Chondrocyte (in vitro differentiated cells): Measurements from ENCODE around the gene RNF19B. TPM values are rescaled to one million over a fixed set of nuclear protein-coding genes. Genes with fewer than 3 reads are reported as not detected.

ENCODE experiments used
- DNase-seq: peaks from one replicate; pipeline ENCODE4 v3.0.0; 2021; ENCODE audit warnings: mixed read lengths, low spot score
- H3K27ac Mint-ChIP-seq: one replicate; pipeline ENCODE4 v1.8.0; 2021; ENCODE audit warnings: mild to moderate bottlenecking, moderate library complexity, mixed read lengths; ENCODE audit not compliant: unreplicated experiment
- H3K27me3 Mint-ChIP-seq: 2 replicates; pipeline ENCODE4 v1.8.0; 2021; ENCODE audit warnings: low read depth, mixed read lengths
- H3K36me3 Mint-ChIP-seq: 2 replicates; pipeline ENCODE4 v1.8.0; 2021; ENCODE audit warnings: low read depth, mixed read lengths
- H3K4me1 Mint-ChIP-seq: 2 replicates; pipeline ENCODE4 v1.8.0; 2021; ENCODE audit warnings: low read depth, mild to moderate bottlenecking, mixed read lengths
- H3K4me3 Mint-ChIP-seq: one replicate; pipeline ENCODE4 v1.8.0; 2021; ENCODE audit warnings: mild to moderate bottlenecking, moderate library complexity, mixed read lengths; ENCODE audit not compliant: unreplicated experiment
- H3K9me3 Mint-ChIP-seq: 2 replicates; pipeline ENCODE4 v1.8.0; 2021; ENCODE audit warnings: low read depth, mixed read lengths
- CTCF ChIP-seq: fragments of 200-600 bp; sonication (generic); IDR thresholded peaks from 2 replicates; pipeline ENCODE4 v1.5.0; 2021; ENCODE audit warnings: antibody characterized with exemption, mild to moderate bottlenecking, moderate library complexity
- total RNA-seq: library from RNA; stranded (reverse); gene quantifications from 3 replicates; pipeline ENCODE4 v1.2.1, GENCODE V29; 2021

Gene RNF19B
- total RNA-seq, 1 donor from 2014 or later = 17.4 TPM

- Mint-ChIP-seq H3K4me3 (no peak overlapping the region), H3K9me3 (no peaks in the 10 kb centered on the region), H3K27me3 (no peaks in the 10 kb centered on the region), H3K36me3 (peaks cover 8% of the 10 kb centered on the region), H3K4me1 (peaks cover 54% of the 10 kb centered on the region), H3K27ac (peak overlapping the region; percentile 58)
- DNase-seq = no peak
- no peak for TF ChIP-seq CTCF
These were observed 15.7 kb downstream of the RNF19B start for GRCh38 chr1:32948905-32949304.

DNA sequence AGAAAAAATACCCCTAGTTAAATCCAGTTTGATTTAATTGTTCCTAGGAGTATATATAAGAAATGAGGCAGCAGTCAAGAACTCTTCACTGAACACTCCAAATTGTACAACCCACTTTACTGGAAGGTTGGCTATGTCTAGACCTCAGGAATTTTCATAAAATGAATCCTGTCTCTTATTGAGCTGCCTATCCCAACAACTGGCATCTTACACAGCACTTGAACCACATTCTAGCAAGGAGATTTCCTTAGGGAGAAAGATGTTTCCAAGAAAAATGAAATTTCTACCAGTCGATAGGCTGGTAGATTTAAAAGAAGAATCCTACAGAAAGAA, 16.3 kb downstream of the RNF19B start:
- TF ChIP-seq CTCF = no peak
- H3K9me3 Mint-ChIP-seq = no peaks in the 10 kb centered on the region
- no peak for DNase-seq
- no peak overlapping the region for H3K4me3 Mint-ChIP-seq
- H3K4me1 Mint-ChIP-seq = peaks cover 51% of the 10 kb centered on the region
- peaks cover 13% of the 10 kb centered on the region for H3K36me3 Mint-ChIP-seq
- peak overlapping the region; percentile 58 for H3K27ac Mint-ChIP-seq
- no peaks in the 10 kb centered on the region for H3K27me3 Mint-ChIP-seq

- Mint-ChIP-seq H3K27ac (peak overlapping the region; percentile 58), H3K9me3 (no peaks in the 10 kb centered on the region), H3K4me3 (no peak overlapping the region), H3K36me3 (peaks cover 16% of the 10 kb centered on the region), H3K4me1 (peaks cover 47% of the 10 kb centered on the region), H3K27me3 (no peaks in the 10 kb centered on the region)
- no peak for TF ChIP-seq CTCF
- DNase-seq = no peak
These were observed 16.8 kb downstream of the RNF19B start for GRCh38 chr1:32947669-32948389.

GRCh38 chr1:32946413-32946812, 18.2 kb downstream of the RNF19B start:
- Mint-ChIP-seq H3K36me3 (peaks cover 19% of the 10 kb centered on the region), H3K27ac (peak overlapping the region; percentile 65), H3K4me3 (no peak overlapping the region)

GRCh38 chr1:32944180-32944579, 20.4 kb downstream of the RNF19B start:
- H3K4me3 Mint-ChIP-seq = no peak overlapping the region
- DNase-seq = no peak
- TF ChIP-seq CTCF = no peak
- peaks cover 53% of the 10 kb centered on the region for H3K4me1 Mint-ChIP-seq
- H3K9me3 Mint-ChIP-seq = no peaks in the 10 kb centered on the region
- no peaks in the 10 kb centered on the region for H3K27me3 Mint-ChIP-seq
- H3K27ac Mint-ChIP-seq = no peak overlapping the region
- peaks cover 19% of the 10 kb centered on the region for H3K36me3 Mint-ChIP-seq

More at GRCh38 chr1:32946413-32946812, 18.2 kb downstream of the RNF19B start:
- TF ChIP-seq CTCF = no peak
- Mint-ChIP-seq H3K9me3 (no peaks in the 10 kb centered on the region), H3K4me1 (peaks cover 47% of the 10 kb centered on the region), H3K27me3 (no peaks in the 10 kb centered on the region)
- no peak for DNase-seq
